GM23248 (cell line): ENCODE data around the gene CEP112.

ENCODE experiments used
- EZH2 ChIP-seq: fragments of 200-600 bp; sonication (generic); IDR thresholded peaks from 2 replicates; pipeline ENCODE4 v1.6.1; 2018; ENCODE audit warnings: antibody characterized with exemption, mild to moderate bottlenecking; ENCODE audit not compliant: insufficient read depth, poor library complexity, severe bottlenecking
- EZH2phosphoT487 ChIP-seq: fragments of 200-600 bp; sonication (generic); IDR thresholded peaks from 2 replicates; pipeline ENCODE4 v1.6.1; 2018; ENCODE audit warnings: antibody characterized with exemption, moderate library complexity, mild to moderate bottlenecking, low read depth; ENCODE audit not compliant: insufficient read depth

DNA sequence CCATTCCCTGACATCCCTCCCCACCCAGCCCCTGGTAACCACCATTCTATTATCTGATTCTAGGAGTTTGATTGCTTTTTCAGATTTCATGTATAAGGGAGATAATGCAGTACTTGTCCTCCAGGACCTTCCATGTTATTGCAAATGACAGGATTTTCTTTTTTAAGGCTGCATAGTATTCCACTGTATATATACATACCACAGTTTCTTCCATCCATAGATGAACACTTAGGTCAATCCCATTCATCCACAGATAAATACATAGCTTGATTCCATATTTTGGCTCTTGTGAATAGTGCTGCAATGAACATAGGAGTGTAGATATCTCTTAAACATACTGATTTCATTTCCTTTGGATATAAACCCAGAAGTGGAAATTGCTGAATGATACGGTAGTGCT is 183.3 kb downstream of the CEP112 start:
- TF ChIP-seq EZH2phosphoT487 (no peak), EZH2 (no peak)
